IPS-18c (cell line): ENCODE data around the gene CEP112.
"Not testable (repeated sequence)": the region's sequence is repeated elsewhere in the genome, so short reads cannot be mapped to it uniquely, and the experiment has no call there.

ENCODE experiments used
- H3K4me3 ChIP-seq: 2 replicates; pipeline ENCODE4 v1.7.0; 2013; ENCODE audit warnings: low read depth, mild to moderate bottlenecking, low read length, moderate library complexity; ENCODE audit not compliant: insufficient read depth
- H3K9me3 ChIP-seq: one replicate; pipeline ENCODE4 v1.6.1; 2013; ENCODE audit warnings: mild to moderate bottlenecking, low read length, moderate library complexity; ENCODE audit not compliant: control insufficient read depth, insufficient read depth

The CEP112 gene

GRCh38 chr17:65814418-65814817, 377.5 kb downstream of the CEP112 start:
- Histone ChIP-seq H3K4me3 (no peak overlapping the region), H3K9me3 (no peaks in the 10 kb centered on the region)

- no peak overlapping the region for H3K4me3 ChIP-seq
- H3K9me3 ChIP-seq = no peaks in the 10 kb centered on the region
These were observed 378.6 kb downstream of the CEP112 start for GRCh38 chr17:65813306-65813705.

- peaks cover 3% of the 10 kb centered on the region for H3K9me3 ChIP-seq
- H3K4me3 ChIP-seq = no peak overlapping the region
These were observed 380.9 kb downstream of the CEP112 start for GRCh38 chr17:65811043-65811442.

- Histone ChIP-seq H3K4me3 (no peak overlapping the region), H3K9me3 (peaks cover 3% of the 10 kb centered on the region)
These were observed 382.6 kb downstream of the CEP112 start for GRCh38 chr17:65809366-65809765.

GRCh38 chr17:65808566-65808965, 383.4 kb downstream of the CEP112 start:
- not testable (repeated sequence) for H3K9me3 ChIP-seq, H3K4me3 ChIP-seq

- peaks cover 3% of the 10 kb centered on the region for H3K9me3 ChIP-seq
These were observed 384.6 kb downstream of the CEP112 start for GRCh38 chr17:65807361-65807760.

GRCh38 chr17:65801513-65801912, 390.4 kb downstream of the CEP112 start:
- no peak overlapping the region for H3K4me3 ChIP-seq
- H3K9me3 ChIP-seq = no peaks in the 10 kb centered on the region

More at GRCh38 chr17:65807361-65807760, 384.6 kb downstream of the CEP112 start:
- no peak overlapping the region for H3K4me3 ChIP-seq

GRCh38 chr17:65800655-65801054, 391.3 kb downstream of the CEP112 start:
- Histone ChIP-seq H3K4me3 (no peak overlapping the region), H3K9me3 (no peaks in the 10 kb centered on the region)

GRCh38 chr17:65799869-65800268, 392.1 kb downstream of the CEP112 start:
- Histone ChIP-seq H3K9me3 (no peaks in the 10 kb centered on the region), H3K4me3 (no peak overlapping the region)

- H3K9me3 ChIP-seq = no peaks in the 10 kb centered on the region
- H3K4me3 ChIP-seq = no peak overlapping the region
These were observed 392.5 kb downstream of the CEP112 start for GRCh38 chr17:65799454-65799853.

- H3K4me3 ChIP-seq = no peak overlapping the region
- no peaks in the 10 kb centered on the region for H3K9me3 ChIP-seq
These were observed 394.1 kb downstream of the CEP112 start for GRCh38 chr17:65797809-65798208.

GRCh38 chr17:65797101-65797500, 394.8 kb downstream of the CEP112 start:
- H3K9me3 ChIP-seq = no peaks in the 10 kb centered on the region
- no peak overlapping the region for H3K4me3 ChIP-seq

- Histone ChIP-seq H3K9me3 (no peaks in the 10 kb centered on the region), H3K4me3 (no peak overlapping the region)
These were observed 397.4 kb downstream of the CEP112 start for GRCh38 chr17:65794572-65794971.

- no peaks in the 10 kb centered on the region for H3K9me3 ChIP-seq
These were observed 401.7 kb downstream of the CEP112 start for GRCh38 chr17:65790241-65790640.

GRCh38 chr17:65787503-65787902, 404.4 kb downstream of the CEP112 start:
- H3K9me3 ChIP-seq = no peaks in the 10 kb centered on the region
- H3K4me3 ChIP-seq = no peak overlapping the region

More at GRCh38 chr17:65790241-65790640, 401.7 kb downstream of the CEP112 start:
- no peak overlapping the region for H3K4me3 ChIP-seq

- no peaks in the 10 kb centered on the region for H3K9me3 ChIP-seq
- H3K4me3 ChIP-seq = no peak overlapping the region
These were observed 405.5 kb downstream of the CEP112 start for GRCh38 chr17:65786479-65786878.

- no peak overlapping the region for H3K4me3 ChIP-seq
- no peaks in the 10 kb centered on the region for H3K9me3 ChIP-seq
These were observed 406.8 kb downstream of the CEP112 start for GRCh38 chr17:65785109-65785508.

GRCh38 chr17:65783845-65784334, 408.0 kb downstream of the CEP112 start:
- Histone ChIP-seq H3K4me3 (no peak overlapping the region), H3K9me3 (no peaks in the 10 kb centered on the region)

GRCh38 chr17:65782104-65782706, 409.7 kb downstream of the CEP112 start:
- not testable (repeated sequence) for H3K4me3 ChIP-seq, H3K9me3 ChIP-seq
